DMS 273 (cell line): ENCODE results near the gene CNP.
"Not testable (repeated sequence)": the region's sequence is repeated elsewhere in the genome, so short reads cannot be mapped to it uniquely, and the experiment has no call there.

ENCODE experiments used
- DNase-seq: peaks from one replicate; lab custom pipeline; 2025; ENCODE audit not compliant: unreplicated experiment; lab: John Stamatoyannopoulos, UW

The CNP gene

GRCh38 chr17:41966463-41967140, at the start of gene CNP:
Gene CNP (plus strand): TSS chr17:41966795. CDS start chr17:41966885, 90 bp downstream.
- DNase-seq = peak; percentile 97

- peak; percentile 54 for DNase-seq
These were observed 49.4 kb upstream of the CNP start for GRCh38 chr17:41917192-41917591.

- DNase-seq = peak; percentile 94
These were observed 48.8 kb upstream of the CNP start for GRCh38 chr17:41917679-41918313.

- DNase-seq = peak; percentile 100
These were observed 48.1 kb upstream of the CNP start, which contains the start of gene ACLY for GRCh38 chr17:41918314-41919164. Gene ACLY (minus strand): TSS chr17:41918951. CDS start chr17:41913873, 5,078 bp downstream.

GRCh38 chr17:41919165-41919817, 47.3 kb upstream of the CNP start:
- DNase-seq = peak; percentile 85

- DNase-seq = peak; percentile 51
These were observed 46.6 kb upstream of the CNP start for GRCh38 chr17:41919840-41920579.

GRCh38 chr17:41920580-41920955, 46.0 kb upstream of the CNP start:
- DNase-seq = no peak

- no peak for DNase-seq
These were observed 40.5 kb upstream of the CNP start for GRCh38 chr17:41925991-41926590.

- no peak for DNase-seq
These were observed 37.8 kb upstream of the CNP start for GRCh38 chr17:41928693-41929251.

GRCh38 chr17:41930009-41930832, 36.4 kb upstream of the CNP start, which contains the start of gene ODAD4:
Gene ODAD4 (plus strand): TSS chr17:41930617. CDS start chr17:41930724, 107 bp downstream.
- DNase-seq = peak; percentile 99

GRCh38 chr17:41930833-41931156, 35.8 kb upstream of the CNP start:
- DNase-seq = not testable (repeated sequence)

GRCh38 chr17:41931715-41932114, 34.9 kb upstream of the CNP start:
- DNase-seq = not testable (repeated sequence)

- DNase-seq = no peak
These were observed 33.7 kb upstream of the CNP start for GRCh38 chr17:41932816-41933389.

GRCh38 chr17:41935641-41936040, 31.0 kb upstream of the CNP start:
- no peak for DNase-seq

GRCh38 chr17:41937970-41938954, 28.3 kb upstream of the CNP start:
- DNase-seq = peak; percentile 87

- peak; percentile 86 for DNase-seq
These were observed 27.4 kb upstream of the CNP start for GRCh38 chr17:41939044-41939692.

GRCh38 chr17:41939693-41940090, 26.9 kb upstream of the CNP start:
- DNase-seq = no peak
